HFFc6 (cell line): ENCODE results near the gene AKAP6. TPM values are rescaled to one million over a fixed set of nuclear protein-coding genes. Genes with fewer than 3 reads are reported as not detected.
A peak's percentile ranks its signal among the peaks of the same experiment; 100 is the strongest.
"Not testable (repeated sequence)": the region's sequence is repeated elsewhere in the genome, so short reads cannot be mapped to it uniquely, and the experiment has no call there.

ENCODE experiments used
- DNase-seq: peaks from one replicate; pipeline ENCODE4 v3.0.0-alpha.2; 2018
- H3K27ac Mint-ChIP-seq: 2 replicates; pipeline ENCODE4 v1.8.0; 2020; ENCODE audit warnings: mild to moderate bottlenecking, mixed read lengths
- H3K27me3 Mint-ChIP-seq: 2 replicates; pipeline ENCODE4 v1.8.0; 2021; ENCODE audit warnings: mild to moderate bottlenecking, moderate library complexity, mixed read lengths; ENCODE audit not compliant: insufficient read depth
- H3K36me3 Mint-ChIP-seq: 2 replicates; pipeline ENCODE4 v1.8.0; 2021; ENCODE audit warnings: low read depth, mixed read lengths
- H3K4me1 Mint-ChIP-seq: 2 replicates; pipeline ENCODE4 v1.8.0; 2020; ENCODE audit warnings: low read depth, mixed read lengths
- H3K4me3 Mint-ChIP-seq: 2 replicates; pipeline ENCODE4 v1.8.0; 2020; ENCODE audit warnings: mild to moderate bottlenecking, moderate library complexity, mixed read lengths
- H3K9me3 Mint-ChIP-seq: 2 replicates; pipeline ENCODE4 v1.8.0; 2020; ENCODE audit warnings: mild to moderate bottlenecking, mixed read lengths
- CTCF ChIP-seq: fragments of 200-600 bp; sonication (generic); IDR thresholded peaks from 2 replicates; pipeline ENCODE4 v1.5.0; 2021; ENCODE audit warnings: antibody characterized with exemption, mild to moderate bottlenecking
- total RNA-seq, 6 experiments: library from RNA; stranded (reverse); fragmentation: NEBNext Ultra II Directional; extraction: Animal tissue kit (Norgen Biotek cat#: 25700); gene quantifications; 2 replicates in 1 of 6; 3 replicates in 5 of 6; pipeline ENCODE4 v1.2.3, GENCODE V29; 2021

The AKAP6 gene
- total RNA-seq, 6 experiments from 2014 or later = 6.1 to 9.8 (median 6.5) TPM

GRCh38 chr14:32786886-32787285 lies 457.8 kb downstream of the AKAP6 start:
- H3K36me3 Mint-ChIP-seq = no peaks in the 10 kb centered on the region
- no peaks in the 10 kb centered on the region; the same call in none of the 2 replicates for H3K27me3 Mint-ChIP-seq
- no peak overlapping the region for H3K27ac Mint-ChIP-seq
- H3K9me3 Mint-ChIP-seq = peaks cover under 1% of the 10 kb centered on the region; the same call in 1 of the 2 replicates
- no peak for DNase-seq
- H3K4me3 Mint-ChIP-seq = no peak overlapping the region
- no peaks in the 10 kb centered on the region for H3K4me1 Mint-ChIP-seq
- TF ChIP-seq CTCF = no peak

- not testable (repeated sequence) for H3K27ac Mint-ChIP-seq, H3K36me3 Mint-ChIP-seq
- H3K9me3 Mint-ChIP-seq = peaks cover 20% of the 10 kb centered on the region
Observed at GRCh38 chr14:32793033-32793432, 463.9 kb downstream of the AKAP6 start.

GRCh38 chr14:32800320-32800719 lies 471.2 kb downstream of the AKAP6 start:
- no peaks in the 10 kb centered on the region for H3K27me3 Mint-ChIP-seq
- no peak overlapping the region for H3K4me3 Mint-ChIP-seq
- no peak overlapping the region for H3K27ac Mint-ChIP-seq
- no peaks in the 10 kb centered on the region for H3K4me1 Mint-ChIP-seq
- peaks cover 31% of the 10 kb centered on the region for H3K9me3 Mint-ChIP-seq
- no peak for TF ChIP-seq CTCF
- H3K36me3 Mint-ChIP-seq = peaks cover 28% of the 10 kb centered on the region
- no peak for DNase-seq

More at GRCh38 chr14:32793033-32793432, 463.9 kb downstream of the AKAP6 start:
- not testable (repeated sequence) for H3K4me1 Mint-ChIP-seq, H3K27me3 Mint-ChIP-seq, H3K4me3 Mint-ChIP-seq, DNase-seq

- Mint-ChIP-seq H3K9me3 (peaks cover 33% of the 10 kb centered on the region), H3K27ac (no peak overlapping the region), H3K4me1 (no peaks in the 10 kb centered on the region), H3K36me3 (peaks cover 28% of the 10 kb centered on the region), H3K4me3 (no peak overlapping the region), H3K27me3 (no peaks in the 10 kb centered on the region)
- no peak for DNase-seq
- no peak for TF ChIP-seq CTCF
Observed at GRCh38 chr14:32802295-32802694, 473.2 kb downstream of the AKAP6 start.

- DNase-seq = no peak
- H3K4me1 Mint-ChIP-seq = peaks cover 15% of the 10 kb centered on the region
- H3K27ac Mint-ChIP-seq = no peak overlapping the region
- H3K9me3 Mint-ChIP-seq = peaks cover 33% of the 10 kb centered on the region
- peaks cover 28% of the 10 kb centered on the region for H3K36me3 Mint-ChIP-seq
- no peak for TF ChIP-seq CTCF
- 0 out of 2 replicates have a peak, but pooled peaks cover 3% of the 10 kb centered on the region for H3K27me3 Mint-ChIP-seq
- no peak overlapping the region for H3K4me3 Mint-ChIP-seq
Observed at GRCh38 chr14:32805979-32806378, 476.9 kb downstream of the AKAP6 start.

- no peak for TF ChIP-seq CTCF
- Mint-ChIP-seq H3K27ac (no peak overlapping the region), H3K36me3 (peaks cover 14% of the 10 kb centered on the region), H3K4me1 (peaks cover 15% of the 10 kb centered on the region), H3K9me3 (peaks cover 19% of the 10 kb centered on the region), H3K27me3 (0 out of 2 replicates have a peak, but pooled peaks cover 3% of the 10 kb centered on the region), H3K4me3 (peak overlapping the region; percentile 42; the same call in 1 of the 2 replicates)
- DNase-seq = peak; percentile 23
Observed at GRCh38 chr14:32808644-32809043, 479.5 kb downstream of the AKAP6 start.
